Subcutaneous abdominal adipose tissue (tissue), 5 donors: ENCODE measurements around the gene ANKS1B.

Experiments used
- H3K27ac ChIP-seq: one replicate; pipeline ENCODE4 v1.7.0; 2013; ENCODE audit warnings: low read depth, mild to moderate bottlenecking, inconsistent platforms, low read length, moderate library complexity
- H3K27me3 ChIP-seq, 5 donors: one replicate each; pipeline ENCODE4 v1.7.0; 2013; ENCODE audit warnings: low read length in 5 of 5, inconsistent platforms in 1 of 5; ENCODE audit not compliant: control insufficient read depth in 5 of 5, insufficient read depth in 4 of 5
- H3K36me3 ChIP-seq, 5 donors: one replicate each; pipeline ENCODE4 v1.7.0; 2013; ENCODE audit warnings: low read length in 5 of 5; ENCODE audit not compliant: control insufficient read depth in 5 of 5, insufficient read depth in 5 of 5
- H3K4me1 ChIP-seq, 5 donors: one replicate each; pipeline ENCODE4 v1.7.0; 2013; ENCODE audit warnings: low read length in 5 of 5, mild to moderate bottlenecking in 3 of 5, moderate library complexity in 1 of 5; ENCODE audit not compliant: control insufficient read depth in 5 of 5, insufficient read depth in 5 of 5
- H3K4me3 ChIP-seq, 5 donors: one replicate each; pipeline ENCODE4 v1.7.0; 2013; ENCODE audit warnings: low read length in 5 of 5, low read depth in 1 of 5
- H3K9ac ChIP-seq, 5 donors: one replicate each; pipeline ENCODE4 v1.7.0; 2013; ENCODE audit warnings: low read length in 5 of 5, mild to moderate bottlenecking in 4 of 5, moderate library complexity in 3 of 5
- H3K9me3 ChIP-seq, 5 donors: one replicate each; pipeline ENCODE4 v1.7.0; 2013; ENCODE audit warnings: low read length in 5 of 5; ENCODE audit not compliant: control insufficient read depth in 5 of 5
- donor health status: healthy.
- donor health status: healthy.
- donor health status: healthy.
- donor health status: healthy.
- donor health status: healthy.

The ANKS1B gene

DNA sequence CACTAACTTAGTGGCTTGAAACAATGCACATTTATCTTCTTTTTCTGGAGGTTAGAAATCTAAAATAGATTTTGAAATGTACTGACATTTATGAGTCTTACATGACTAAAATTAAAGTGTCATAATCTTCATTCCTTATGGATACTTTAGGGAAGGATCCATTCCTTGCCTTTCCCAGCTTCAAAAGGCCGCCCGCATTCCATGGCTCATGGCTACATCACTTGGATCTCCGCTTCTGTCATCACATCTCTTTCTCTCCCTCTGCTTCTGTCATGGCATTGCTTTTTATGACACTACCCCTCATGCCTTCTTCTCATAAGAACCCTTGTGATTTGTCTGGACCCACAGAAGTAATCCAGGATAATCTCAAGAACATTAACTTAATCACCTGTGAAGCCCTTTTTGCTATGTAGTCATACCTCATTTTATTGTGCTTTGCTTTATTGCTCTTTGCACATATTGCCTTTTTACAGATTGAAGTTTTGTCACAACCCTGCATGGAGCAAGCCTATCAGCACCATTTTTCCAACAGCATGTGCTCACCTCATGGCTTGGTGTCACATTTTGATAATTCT lies 270.7 kb downstream of the ANKS1B start:
- Histone ChIP-seq H3K4me1 (no peaks in the 10 kb centered on the region), H3K9ac (no peak overlapping the region), H3K9me3 (peaks cover 0 to 16% (median 9%) of the 10 kb centered on the region in 5 donors), H3K36me3 (no peaks in the 10 kb centered on the region), H3K27me3 (no peaks in the 10 kb centered on the region), H3K4me3 (no peak overlapping the region), H3K27ac (no peak overlapping the region)

DNA sequence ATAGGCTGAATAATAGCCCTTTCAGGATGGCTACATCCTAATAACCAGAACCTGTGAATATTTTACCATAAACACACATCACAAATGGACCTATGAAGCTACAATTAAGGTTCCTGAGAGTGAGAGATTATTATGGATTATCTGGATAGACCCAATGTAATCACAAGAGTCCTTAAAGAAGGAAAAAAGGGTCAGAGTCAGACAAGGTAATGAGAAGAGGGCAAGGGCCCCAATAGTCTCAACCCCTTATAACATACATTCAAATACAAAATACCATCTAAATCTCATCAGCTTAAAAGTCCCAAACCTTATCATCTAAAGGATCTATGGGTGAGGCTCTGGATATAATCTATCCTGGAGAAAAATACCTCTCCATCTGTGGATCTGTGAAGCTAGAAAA lies 272.5 kb downstream of the ANKS1B start:
- no peaks in the 10 kb centered on the region for H3K4me1 ChIP-seq
- peaks cover 0 to 3% (median 0%) of the 10 kb centered on the region in 5 donors for H3K36me3 ChIP-seq
- H3K27me3 ChIP-seq, result no peaks in the 10 kb centered on the region
- no peak overlapping the region for H3K9ac ChIP-seq
- no peak overlapping the region for H3K4me3 ChIP-seq
- peaks cover 0 to 16% (median 9%) of the 10 kb centered on the region in 5 donors for H3K9me3 ChIP-seq
- H3K27ac ChIP-seq, result no peak overlapping the region

DNA sequence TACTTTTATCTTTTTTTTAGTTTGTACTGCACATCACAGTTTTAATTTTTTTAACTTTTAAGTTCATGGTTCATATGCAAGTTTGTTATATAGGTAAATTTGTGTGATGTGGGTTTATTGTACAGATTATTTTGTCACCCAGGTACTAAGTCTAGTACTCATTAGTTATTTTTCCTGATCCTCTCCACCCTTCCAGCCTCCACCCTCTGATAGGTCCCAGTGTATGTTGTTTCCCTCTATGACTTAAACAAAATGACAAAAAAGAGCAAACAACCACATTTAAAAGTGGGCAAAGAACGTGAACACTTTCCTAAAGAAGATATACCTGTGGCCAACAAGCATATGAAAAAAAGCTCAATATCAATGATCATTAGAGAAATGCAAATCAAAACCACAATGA lies 273.5 kb downstream of the ANKS1B start:
- Histone ChIP-seq H3K4me1 (no peaks in the 10 kb centered on the region), H3K36me3 (peaks cover 0 to 3% (median 0%) of the 10 kb centered on the region in 5 donors), H3K27me3 (no peaks in the 10 kb centered on the region), H3K27ac (no peak overlapping the region), H3K9me3 (peaks cover 0 to 16% (median 9%) of the 10 kb centered on the region in 5 donors), H3K9ac (no peak overlapping the region), H3K4me3 (no peak overlapping the region)

DNA sequence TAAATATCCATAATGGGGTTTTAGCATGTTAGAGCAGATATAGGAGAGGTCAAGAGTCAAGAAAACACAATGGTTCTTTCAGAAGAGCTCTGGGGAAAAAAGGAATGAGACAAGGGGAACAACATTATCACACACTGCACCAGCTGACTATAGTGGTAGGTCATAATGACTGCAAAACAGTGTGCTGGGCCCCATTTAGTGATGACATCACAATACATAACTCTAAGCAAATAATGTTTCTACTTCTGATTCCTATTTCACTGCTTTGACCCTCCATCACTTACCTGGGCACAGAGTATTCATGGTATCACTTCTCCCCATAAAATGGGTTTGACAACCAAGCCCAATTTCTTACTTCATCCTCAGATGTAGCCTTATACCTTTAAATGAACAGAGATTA lies 275.1 kb downstream of the ANKS1B start:
- Histone ChIP-seq H3K4me3 (no peak overlapping the region), H3K27ac (no peak overlapping the region), H3K9ac (no peak overlapping the region), H3K27me3 (no peaks in the 10 kb centered on the region), H3K4me1 (no peaks in the 10 kb centered on the region), H3K9me3 (peaks cover 0 to 16% (median 9%) of the 10 kb centered on the region in 5 donors), H3K36me3 (peaks cover 0 to 3% (median 0%) of the 10 kb centered on the region in 5 donors)

DNA sequence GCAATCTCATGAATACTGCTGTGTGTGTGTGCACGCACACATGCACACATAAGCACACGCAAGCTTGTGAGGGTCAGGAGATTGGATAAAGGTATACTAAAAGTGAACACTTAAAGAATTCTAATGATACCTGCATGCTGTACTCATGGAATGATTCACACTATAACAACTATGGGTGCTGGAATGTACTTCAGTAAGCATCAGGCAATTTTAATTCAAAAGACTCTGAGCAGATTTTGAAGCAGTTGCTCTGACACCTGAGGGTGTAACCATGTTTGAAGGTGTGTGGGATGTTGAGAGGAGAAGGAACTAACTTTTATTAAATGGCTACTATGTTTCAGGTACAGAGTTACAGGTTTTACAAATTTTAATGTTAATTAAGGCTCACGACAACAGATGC lies 275.6 kb downstream of the ANKS1B start:
- no peaks in the 10 kb centered on the region for H3K4me1 ChIP-seq
- H3K27me3 ChIP-seq, result no peaks in the 10 kb centered on the region
- H3K9ac ChIP-seq, result no peak overlapping the region
- peaks cover 0 to 3% (median 0%) of the 10 kb centered on the region in 5 donors for H3K36me3 ChIP-seq
- peaks cover 0 to 14% (median 9%) of the 10 kb centered on the region in 5 donors for H3K9me3 ChIP-seq
- no peak overlapping the region for H3K27ac ChIP-seq
- no peak overlapping the region for H3K4me3 ChIP-seq

DNA sequence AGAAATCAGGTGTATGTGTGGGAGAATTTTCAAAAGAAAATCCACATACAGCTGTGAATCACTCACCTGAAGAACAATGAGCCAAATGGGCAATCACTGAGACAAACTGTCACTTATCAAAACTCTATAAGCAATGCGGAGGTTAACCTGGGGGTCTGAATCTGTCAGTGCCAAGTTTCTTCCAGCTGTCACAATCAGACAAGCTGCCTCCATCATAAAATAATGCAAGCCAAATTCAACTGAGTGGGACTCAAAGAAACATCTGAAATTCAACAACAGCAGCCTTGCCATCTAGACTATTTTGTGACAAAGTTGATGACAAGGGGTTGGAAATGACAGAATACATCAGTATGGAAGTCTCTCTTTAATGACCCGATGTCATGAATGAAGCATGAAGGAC lies 276.9 kb downstream of the ANKS1B start:
- H3K4me1 ChIP-seq, result no peaks in the 10 kb centered on the region
- peaks cover 0 to 11% (median 3%) of the 10 kb centered on the region in 5 donors for H3K9me3 ChIP-seq
- H3K27me3 ChIP-seq, result no peaks in the 10 kb centered on the region
- H3K27ac ChIP-seq, result no peak overlapping the region
- no peak overlapping the region for H3K4me3 ChIP-seq
- peaks cover 0 to 3% (median 0%) of the 10 kb centered on the region in 5 donors for H3K36me3 ChIP-seq
- H3K9ac ChIP-seq, result no peak overlapping the region

DNA sequence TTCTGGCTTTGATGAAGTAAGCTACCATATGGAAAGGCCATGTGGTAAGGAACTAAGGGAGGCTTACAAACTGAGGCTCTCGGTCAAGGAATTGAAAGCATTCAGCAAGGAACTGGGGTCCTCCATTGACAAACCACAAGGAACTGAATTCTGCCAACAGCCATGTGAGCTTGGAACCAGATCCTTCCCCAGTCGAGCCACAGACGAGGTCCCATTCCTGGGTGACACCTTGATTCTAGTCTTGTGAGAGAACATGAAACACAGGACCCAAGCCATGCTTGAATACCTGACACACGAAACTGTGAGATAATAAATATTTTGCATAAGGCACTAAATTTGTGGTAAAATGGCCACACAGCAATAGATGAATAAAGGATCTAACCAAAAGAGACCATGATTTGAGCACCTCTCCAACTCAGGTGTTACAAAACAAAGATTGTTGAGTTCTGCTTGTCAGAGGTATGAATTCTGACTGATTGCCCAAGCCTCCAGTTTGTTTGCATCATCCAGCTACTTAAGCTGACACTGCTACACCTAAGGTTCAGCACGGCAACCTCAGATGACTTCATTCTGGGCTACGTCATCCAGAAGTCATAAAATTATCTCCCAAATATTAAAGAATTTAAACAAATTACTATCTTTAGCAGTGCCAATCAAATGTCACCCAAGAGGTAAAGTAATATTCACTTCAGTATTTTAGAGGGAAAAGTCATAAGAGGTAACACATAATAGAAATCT lies 277.8 kb downstream of the ANKS1B start:
- H3K9me3 ChIP-seq, result peaks cover 0 to 3% (median 0%) of the 10 kb centered on the region in 5 donors
- no peaks in the 10 kb centered on the region for H3K27me3 ChIP-seq
- H3K9ac ChIP-seq, result no peak overlapping the region
- H3K36me3 ChIP-seq, result peaks cover 0 to 3% (median 0%) of the 10 kb centered on the region in 5 donors
- no peak overlapping the region for H3K27ac ChIP-seq
- H3K4me3 ChIP-seq, result no peak overlapping the region
- H3K4me1 ChIP-seq, result no peaks in the 10 kb centered on the region

DNA sequence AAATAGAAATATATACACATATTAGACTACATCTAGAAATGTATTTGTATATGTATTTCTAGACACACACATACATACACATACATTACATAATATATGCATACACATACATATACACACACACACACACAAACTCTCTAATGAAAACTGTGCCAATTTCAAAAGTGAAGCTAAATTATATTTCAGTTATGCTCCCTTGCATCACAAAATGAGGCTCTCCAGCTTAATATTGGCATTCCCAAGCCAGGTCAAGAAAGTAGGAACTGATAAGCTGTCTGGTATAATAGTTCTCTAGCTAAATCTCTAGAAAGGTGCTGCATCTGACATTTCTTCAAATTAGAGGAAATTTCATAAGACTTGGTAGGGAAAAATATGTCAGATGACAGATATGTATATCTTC lies 280.3 kb downstream of the ANKS1B start:
- H3K9ac ChIP-seq, result no peak overlapping the region
- H3K4me1 ChIP-seq, result no peaks in the 10 kb centered on the region
- H3K36me3 ChIP-seq, result peaks cover 0 to 3% (median 0%) of the 10 kb centered on the region in 5 donors
- H3K4me3 ChIP-seq, result no peak overlapping the region
- H3K9me3 ChIP-seq, result no peaks in the 10 kb centered on the region
- H3K27me3 ChIP-seq, result no peaks in the 10 kb centered on the region
- H3K27ac ChIP-seq, result no peak overlapping the region

DNA sequence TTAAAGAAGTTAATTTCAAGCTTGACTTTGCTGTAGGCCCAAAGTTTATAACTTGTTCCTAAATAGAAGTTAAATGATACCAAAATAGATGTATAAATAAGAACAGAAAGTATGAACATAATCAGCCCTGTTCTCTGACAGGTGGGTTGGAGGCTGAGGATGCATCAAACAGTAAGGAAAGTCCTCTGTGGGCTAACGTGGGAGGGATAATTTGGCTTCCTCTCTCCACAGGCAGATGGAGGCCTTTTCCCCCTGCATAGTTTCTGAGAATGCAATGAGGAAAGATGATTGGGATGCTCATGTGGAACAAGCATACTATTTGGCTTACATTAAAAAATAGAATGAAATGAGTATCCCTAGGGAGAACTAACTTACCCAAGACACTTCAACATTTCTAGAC lies 280.7 kb downstream of the ANKS1B start:
- Histone ChIP-seq H3K27me3 (no peaks in the 10 kb centered on the region), H3K27ac (no peak overlapping the region), H3K9ac (no peak overlapping the region), H3K4me1 (no peaks in the 10 kb centered on the region), H3K4me3 (no peak overlapping the region), H3K36me3 (peaks cover 0 to 3% (median 0%) of the 10 kb centered on the region in 5 donors), H3K9me3 (no peaks in the 10 kb centered on the region)

DNA sequence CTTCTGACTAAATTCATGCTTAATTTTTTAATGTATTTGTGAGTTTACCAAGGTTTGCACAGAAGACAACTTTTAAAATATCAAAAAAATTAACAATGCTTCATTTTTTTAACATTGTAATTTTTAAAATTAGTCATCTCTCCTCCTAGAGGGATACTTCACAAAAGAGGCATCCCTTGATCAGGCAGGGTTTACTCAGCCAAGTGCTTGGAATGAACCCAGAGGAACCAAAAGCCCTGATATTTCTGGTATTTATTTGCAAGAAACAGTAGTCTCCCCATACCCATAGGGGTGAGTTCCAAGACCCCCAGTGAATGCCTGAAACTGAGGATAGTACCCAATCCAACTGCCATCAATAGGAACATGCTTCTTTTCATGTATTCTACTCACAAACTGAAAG lies 284.7 kb downstream of the ANKS1B start:
- H3K27me3 ChIP-seq, result no peaks in the 10 kb centered on the region
- H3K4me3 ChIP-seq, result no peak overlapping the region
- H3K9me3 ChIP-seq, result peaks cover 0 to 2% (median 0%) of the 10 kb centered on the region in 5 donors
- no peaks in the 10 kb centered on the region for H3K4me1 ChIP-seq
- no peaks in the 10 kb centered on the region for H3K36me3 ChIP-seq
- no peak overlapping the region for H3K27ac ChIP-seq
- no peak overlapping the region for H3K9ac ChIP-seq
